Endothelial cell of umbilical vein (primary cell): ENCODE measurements around the gene SNTA1. TPM values are rescaled to one million over a fixed set of nuclear protein-coding genes. Genes with fewer than 3 reads are reported as not detected.

ENCODE experiments used
- BruUV-seq: library from RNA; stranded (reverse); fragments of 400-500 nt; replicated peaks from 2 replicates; lab custom pipeline; 2021; lab: Mats Ljungman, UMichigan
- CTCF ChIA-PET: fragments of 300-600, 350-600 bp; sonication (Branson Sonifier 250); formaldehyde crosslinking; loops from one replicate; lab custom pipeline; 2021; ENCODE audit warnings: antibody characterized with exemption, inconsistent platforms; lab: Charles Lee
- POLR2A ChIA-PET: fragments of 300-600, 350-600 bp; sonication (Branson Sonifier 250); formaldehyde crosslinking; loops from one replicate; lab custom pipeline; 2021; ENCODE audit warnings: antibody characterized with exemption, inconsistent platforms; lab: Charles Lee
- DNase-seq: peaks from one replicate; pipeline ENCODE4 v3.0.0-alpha.2; 2011; ENCODE audit warnings: low read depth, low spot score
- FAIRE-seq: peaks from 2 replicates; lab custom pipeline; 2011; peaks lifted over from hg19 to GRCh38; lab: Jason Lieb, UNC
- H2AFZ ChIP-seq: 2 replicates; pipeline ENCODE4 v1.6.0; 2012; ENCODE audit warnings: low read depth, low read length, control low read depth, inconsistent platforms
- H3K27ac ChIP-seq: 2 replicates; pipeline ENCODE4 v1.5.1; 2011; ENCODE audit warnings: low read depth, mild to moderate bottlenecking, control low read depth, low read length, moderate library complexity; ENCODE audit not compliant: insufficient read depth
- H3K27me3 ChIP-seq, 2 experiments: 2 replicates each; pipeline versions ENCODE4 v1.6.0 to v1.6.1; 2011; ENCODE audit warnings: low read length in 2 of 2, mixed read lengths in 1 of 2; ENCODE audit not compliant: control insufficient read depth in 2 of 2, insufficient read depth in 2 of 2
- H3K36me3 ChIP-seq, 2 experiments: 2 replicates in 1 of 2; 3 replicates in 1 of 2; pipeline ENCODE4 v1.5.1; 2011; ENCODE audit warnings: low read length in 2 of 2, mild to moderate bottlenecking in 1 of 2, moderate library complexity in 1 of 2; ENCODE audit not compliant: control insufficient read depth in 2 of 2, insufficient read depth in 2 of 2; ENCODE audit errors: extremely low read depth in 1 of 2
- H3K4me1 ChIP-seq: 3 replicates; pipeline ENCODE4 v1.5.1; 2011; ENCODE audit warnings: mild to moderate bottlenecking, low read length; ENCODE audit not compliant: control insufficient read depth, insufficient read depth; ENCODE audit errors: extremely low read depth
- H3K4me2 ChIP-seq: 2 replicates; pipeline ENCODE4 v1.6.1; 2011; ENCODE audit warnings: low read length, control low read depth, mixed read lengths; ENCODE audit not compliant: insufficient read depth
- H3K4me3 ChIP-seq, 3 experiments: fragments of 200-600 bp in 1 of 3; sonication (generic), shearing (Covaris generic) in 1 of 3; replicated peaks in 1 of 3; 2 replicates each; pipeline ENCODE4 v1.5.1; 2011 to 2016; ENCODE audit warnings: control low read depth in 3 of 3, low read length in 3 of 3, mild to moderate bottlenecking in 2 of 3, inconsistent platforms in 1 of 3, low read depth in 1 of 3, moderate library complexity in 1 of 3; ENCODE audit not compliant: insufficient read depth in 1 of 3
- H3K79me2 ChIP-seq: 2 replicates; pipeline ENCODE4 v1.6.0; 2012; ENCODE audit warnings: low read length, inconsistent platforms; ENCODE audit not compliant: control insufficient read depth, insufficient read depth
- H3K9ac ChIP-seq: replicated peaks from 2 replicates; pipeline ENCODE3; 2011; ENCODE audit warnings: low read length, control low read depth; ENCODE audit not compliant: insufficient read depth; ENCODE audit errors: extremely low read depth
- H3K9me1 ChIP-seq: replicated peaks from 3 replicates; pipeline ENCODE4 v1.6.0; 2011; ENCODE audit warnings: mild to moderate bottlenecking, low read length; ENCODE audit not compliant: control insufficient read depth, insufficient read depth; ENCODE audit errors: extremely low read depth
- H3K9me3 ChIP-seq: replicated peaks from 2 replicates; pipeline ENCODE4 v1.5.1; 2012; ENCODE audit warnings: low read length, inconsistent platforms; ENCODE audit not compliant: control insufficient read depth, insufficient read depth
- H4K20me1 ChIP-seq: replicated peaks from 2 replicates; pipeline ENCODE3; 2011; ENCODE audit warnings: mild to moderate bottlenecking, low read length; ENCODE audit not compliant: control insufficient read depth, insufficient read depth; ENCODE audit errors: extremely low read depth
- EZH2 ChIP-seq: IDR thresholded peaks from 2 replicates; pipeline ENCODE4 v1.6.1; 2012; ENCODE audit warnings: borderline replicate concordance, low read depth, mild to moderate bottlenecking, moderate library complexity, low read length, inconsistent platforms; ENCODE audit not compliant: severe bottlenecking
- FOS ChIP-seq: IDR thresholded peaks from 2 replicates; pipeline ENCODE4 v1.6.1; 2011; ENCODE audit warnings: mild to moderate bottlenecking, low read length, moderate library complexity, borderline replicate concordance; ENCODE audit not compliant: insufficient read depth
- GATA2 ChIP-seq: IDR thresholded peaks from 2 replicates; pipeline ENCODE4 v1.7.0; 2011; ENCODE audit warnings: low read depth, mild to moderate bottlenecking, moderate library complexity, mixed read lengths, low read length; ENCODE audit not compliant: insufficient read length, insufficient read depth
- JUN ChIP-seq: IDR thresholded peaks from 2 replicates; pipeline ENCODE4 v1.6.1; 2011; ENCODE audit warnings: borderline replicate concordance, low read depth; ENCODE audit not compliant: insufficient read length, insufficient read depth
- MYC ChIP-seq: IDR thresholded peaks from one replicate; pipeline ENCODE4 v1.6.1; 2011; ENCODE audit warnings: mild to moderate bottlenecking, low read depth, low read length
- POLR2AphosphoS5 ChIP-seq: IDR thresholded peaks from 2 replicates; pipeline ENCODE4 v1.6.1; 2012; ENCODE audit warnings: low read depth, mild to moderate bottlenecking, control low read depth, low read length, moderate library complexity; ENCODE audit not compliant: insufficient read depth
- dilution Hi-C: fragments of 300-500 bp; cut with MboI; formaldehyde crosslinking; loops from one replicate; pipeline ENCODE4 v1.15.0; 2019; ENCODE audit warnings: low sequenced_read_pairs; ENCODE audit not compliant: extremely low pct_ligation_motif_present
- intact Hi-C: fragments of 100-400 bp; cut with micrococcal nuclease; formaldehyde crosslinking; loops from one replicate; pipeline ENCODE4 v1.10.0; 2022
- polyA plus RNA-seq, 4 experiments: library from polyadenylated mRNA; depleted of rRNA in 3 of 4; stranded (reverse) in 3 of 4; unstranded in 1 of 4; fragments of >200 nt; gene quantifications; 2 replicates each; pipeline versions ENCODE4 v1.2.1 to v1.2.3, GENCODE V29; 2011 to 2012; ENCODE audit warnings: missing spikeins in 1 of 4
- total RNA-seq: library from RNA; stranded (reverse); gene quantifications from 2 replicates; pipeline ENCODE4 v1.2.3, GENCODE V29; 2021
- TF ChIP-seq, protein P1 (sequence below): IDR thresholded peaks from 2 replicates; pipeline ENCODE4 v1.6.1; 2011; ENCODE audit not compliant: insufficient read depth, insufficient read length

SNTA1 gene
- total and polyA plus RNA-seq, 2 donors (not counting 3 experiments of a cell fraction or from before 2014, with no cell fraction given): 5.2 to 6.0 TPM

DNA sequence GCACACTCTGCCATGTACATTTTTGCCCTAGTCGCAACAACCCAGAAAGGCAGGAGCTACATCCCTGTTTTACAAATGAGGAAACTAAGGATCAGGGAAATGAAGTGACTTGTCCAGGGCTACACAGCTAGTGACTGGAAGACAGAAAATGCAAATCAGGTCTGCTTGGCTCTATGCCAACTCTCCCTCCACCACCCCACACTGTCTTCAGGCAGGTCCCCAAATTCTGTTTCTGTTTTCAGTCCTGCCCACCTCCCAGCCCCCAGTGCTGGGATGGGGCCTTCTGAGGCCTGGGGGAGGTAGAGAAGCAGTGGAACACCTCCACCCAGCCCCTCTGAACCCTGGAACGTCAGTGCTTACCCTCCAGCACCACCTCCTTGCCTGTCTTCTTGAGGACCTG is 5.1 kb downstream of the SNTA1 start:
- Histone ChIP-seq H3K27ac (no peak overlapping the region), H3K79me2 (no peaks in the 10 kb centered on the region), H3K9me3 (no peaks in the 10 kb centered on the region), H4K20me1 (no peaks in the 10 kb centered on the region), H2AFZ (no peak overlapping the region), H3K4me1 (peaks cover 3% of the 10 kb centered on the region), H3K27me3 (no peaks in the 10 kb centered on the region), H3K36me3 (no peaks in the 10 kb centered on the region), H3K4me2 (no peak overlapping the region), H3K9ac (no peak overlapping the region), H3K4me3 (no peak overlapping the region), H3K9me1 (no peaks in the 10 kb centered on the region)
- FAIRE-seq (no peak), DNase-seq (no peak)
- intact Hi-C loops (no loop called here), dilution Hi-C loops (no loop called here)
- TF ChIP-seq FOS (no peak), JUN (no peak), POLR2AphosphoS5 (no peak), EZH2 (no peak), MYC (no peak)
- TF ChIP-seq, protein P1, sequence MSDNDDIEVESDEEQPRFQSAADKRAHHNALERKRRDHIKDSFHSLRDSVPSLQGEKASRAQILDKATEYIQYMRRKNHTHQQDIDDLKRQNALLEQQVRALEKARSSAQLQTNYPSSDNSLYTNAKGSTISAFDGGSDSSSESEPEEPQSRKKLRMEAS: no peak
- ChIA-PET POLR2A (no interaction called here), CTCF (interaction anchor here (1.0 kb wide), 1 partner anchor 215 kb away, joined by 3 read pairs; no protein-coding TSS in a partner anchor)
- BruUV-seq: no TSS peak

DNA sequence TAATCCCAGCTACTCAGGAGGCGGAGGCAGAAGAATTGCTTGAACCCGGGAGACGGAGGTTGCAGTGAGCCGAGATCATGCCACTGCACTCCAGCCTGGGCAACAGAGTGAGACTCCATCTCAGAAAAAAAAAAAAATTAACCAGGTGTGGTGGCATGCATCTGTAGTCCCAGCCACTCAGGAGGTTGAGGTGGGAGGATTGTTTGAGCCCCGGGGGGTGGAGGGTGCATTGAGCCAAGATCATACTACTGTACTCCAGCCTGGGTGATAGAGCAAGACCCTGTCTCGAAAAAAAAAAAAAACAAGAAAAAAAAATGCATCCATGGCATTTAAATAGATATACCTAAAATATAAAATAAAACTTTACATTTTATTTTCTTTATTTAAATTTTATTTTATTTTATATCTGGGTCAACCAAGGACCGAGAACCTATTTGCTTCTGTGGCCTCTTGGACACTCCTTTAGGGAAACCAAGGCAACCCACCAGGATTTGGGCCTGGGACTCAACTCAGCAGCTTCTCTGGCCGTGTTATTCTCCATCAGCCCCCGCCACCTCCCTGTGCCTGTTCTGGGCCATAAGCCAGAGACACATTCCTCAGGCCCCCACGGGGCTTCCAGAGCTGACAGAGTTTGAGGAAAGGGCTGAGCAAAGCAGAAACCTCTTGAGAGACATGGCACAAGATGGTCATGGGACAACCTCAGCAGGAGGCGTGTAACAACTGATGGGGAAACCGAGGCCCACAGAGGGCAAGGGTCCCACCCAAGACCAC is 6.2 kb downstream of the SNTA1 start:
- intact Hi-C loops: no loop called here
- TF ChIP-seq EZH2 (no peak), POLR2AphosphoS5 (no peak), GATA2 (no peak), FOS (no peak), JUN (no peak)
- TF ChIP-seq, protein P1: no peak
- Histone ChIP-seq H3K79me2 (no peaks in the 10 kb centered on the region), H2AFZ (no peak overlapping the region), H4K20me1 (no peaks in the 10 kb centered on the region), H3K9ac (no peak overlapping the region), H3K27me3 (no peaks in the 10 kb centered on the region), H3K9me3 (no peaks in the 10 kb centered on the region), H3K27ac (no peak overlapping the region), H3K4me2 (no peak overlapping the region), H3K36me3 (no peaks in the 10 kb centered on the region), H3K4me1 (no peaks in the 10 kb centered on the region), H3K9me1 (no peaks in the 10 kb centered on the region), H3K4me3 (no peak overlapping the region)
- DNase-seq (no peak), FAIRE-seq (no peak)
- BruUV-seq: no TSS peak
- POLR2A ChIA-PET: no interaction called here
- CTCF ChIA-PET: no interaction called here
- dilution Hi-C loops: no loop called here
